Smooth muscle cell (in vitro differentiated cells): ENCODE results near the gene EFHD2. TPM values are rescaled to one million over a fixed set of nuclear protein-coding genes. Genes with fewer than 3 reads are reported as not detected.
"Not testable (repeated sequence)": the region's sequence is repeated elsewhere in the genome, so short reads cannot be mapped to it uniquely, and the experiment has no call there.

Experiments
- DNase-seq: peaks from one replicate; lab custom pipeline; 2025; ENCODE audit not compliant: unreplicated experiment; lab: John Stamatoyannopoulos, UW
- H2AFZ ChIP-seq: fragments of 200-600 bp; sonication (generic); 2 replicates; pipeline ENCODE4 v1.6.0; 2016; ENCODE audit warnings: antibody characterized with exemption, low read depth, mild to moderate bottlenecking
- H3F3A ChIP-seq: fragments of 200-600 bp; sonication (generic); 2 replicates; pipeline ENCODE4 v1.6.0; 2017; ENCODE audit warnings: antibody characterized with exemption, low read depth
- H3K27ac ChIP-seq: fragments of 200-600 bp; sonication (generic); 2 replicates; pipeline ENCODE4 v1.5.1; 2016; ENCODE audit warnings: low read depth, mild to moderate bottlenecking
- H3K27me3 ChIP-seq: fragments of 200-600 bp; sonication (generic); 2 replicates; pipeline ENCODE4 v1.6.1; 2016; ENCODE audit warnings: low read depth, mild to moderate bottlenecking
- H3K36me3 ChIP-seq: fragments of 200-600 bp; sonication (generic); 2 replicates; pipeline ENCODE4 v1.5.1; 2016; ENCODE audit warnings: low read depth
- H3K4me1 ChIP-seq: fragments of 200-600 bp; sonication (generic); 2 replicates; pipeline ENCODE4 v1.5.1; 2016; ENCODE audit warnings: low read depth
- H3K4me2 ChIP-seq: fragments of 200-600 bp; sonication (generic); 2 replicates; pipeline ENCODE4 v1.6.0; 2016; ENCODE audit warnings: mild to moderate bottlenecking
- H3K4me3 ChIP-seq: fragments of 200-600 bp; sonication (generic); 2 replicates; pipeline ENCODE4 v1.5.1; 2016; ENCODE audit warnings: mild to moderate bottlenecking
- H3K79me2 ChIP-seq: fragments of 200-600 bp; sonication (generic); 2 replicates; pipeline ENCODE4 v1.6.0; 2016; ENCODE audit warnings: low read depth, mild to moderate bottlenecking
- H3K9ac ChIP-seq: fragments of 200-600 bp; sonication (generic); 2 replicates; pipeline ENCODE4 v1.6.0; 2016; ENCODE audit warnings: low read depth
- H3K9me3 ChIP-seq: fragments of 200-600 bp; sonication (generic); replicated peaks from 2 replicates; pipeline ENCODE4 v1.5.1; 2016; ENCODE audit warnings: low read depth
- H4K20me1 ChIP-seq: fragments of 200-600 bp; sonication (generic); 2 replicates; pipeline ENCODE4 v1.6.0; 2016; ENCODE audit warnings: low read depth
- CTCF ChIP-seq: fragments of 200-600 bp; sonication (generic); IDR thresholded peaks from 2 replicates; pipeline ENCODE4 v1.5.1; 2017; ENCODE audit warnings: borderline replicate concordance, mild to moderate bottlenecking, antibody characterized with exemption; ENCODE audit not compliant: insufficient read depth, poor library complexity, severe bottlenecking
- WGBS: methylation state at CpG from one replicate; pipeline ENCODE4 v1.1.7; 2016; ENCODE audit warnings: low lambda C conversion rate; 5-methylcytosine and 5-hydroxymethylcytosine counted together
- polyA plus RNA-seq: library from polyadenylated mRNA; unstranded; fragments of >200 nt; fragmentation: Nextera tagmentation; extraction: Ambion mirVana; gene quantifications from 2 replicates; pipeline ENCODE4 v1.2.1, GENCODE V29; 2016
- total RNA-seq: library from RNA; depleted of rRNA; stranded (reverse); fragments of >200 nt; gene quantifications from 2 replicates; pipeline ENCODE4 v1.2.3, GENCODE V29; 2014

EFHD2 gene
- total and polyA plus RNA-seq, 2 experiments from 2014 or later = 7.0 to 22.9 TPM

GRCh38 chr1:15465674-15466073 is 56.0 kb downstream of the EFHD2 start:
- Histone ChIP-seq H3K9ac (no peak overlapping the region), H2AFZ (no peak overlapping the region), H3K79me2 (no peaks in the 10 kb centered on the region), H3K4me1 (no peaks in the 10 kb centered on the region), H4K20me1 (no peaks in the 10 kb centered on the region), H3K9me3 (no peaks in the 10 kb centered on the region), H3F3A (no peaks in the 10 kb centered on the region), H3K4me3 (no peak overlapping the region), H3K4me2 (no peak overlapping the region), H3K36me3 (no peaks in the 10 kb centered on the region), H3K27ac (no peak overlapping the region), H3K27me3 (no peaks in the 10 kb centered on the region)
- 89% methylated on average over 7 of the region's 7 CpGs for WGBS
- no peak for TF ChIP-seq CTCF
- DNase-seq = no peak

- not testable (repeated sequence) for H3K4me1 ChIP-seq, H3K36me3 ChIP-seq, H3K4me3 ChIP-seq, H3K27me3 ChIP-seq, H3K79me2 ChIP-seq, DNase-seq, H2AFZ ChIP-seq, H3K9me3 ChIP-seq, H3F3A ChIP-seq, H4K20me1 ChIP-seq, H3K4me2 ChIP-seq, H3K9ac ChIP-seq, H3K27ac ChIP-seq
- WGBS = 94% methylated on average over 22 of the region's 22 CpGs
Observed at GRCh38 chr1:15466955-15467625, 57.4 kb downstream of the EFHD2 start.

- Histone ChIP-seq H2AFZ (no peak overlapping the region), H3K79me2 (no peaks in the 10 kb centered on the region), H4K20me1 (no peaks in the 10 kb centered on the region), H3K27me3 (no peaks in the 10 kb centered on the region), H3F3A (no peaks in the 10 kb centered on the region), H3K9ac (no peak overlapping the region), H3K9me3 (no peaks in the 10 kb centered on the region), H3K4me1 (no peaks in the 10 kb centered on the region), H3K4me3 (no peak overlapping the region), H3K36me3 (no peaks in the 10 kb centered on the region), H3K4me2 (no peak overlapping the region), H3K27ac (no peak overlapping the region)
- TF ChIP-seq CTCF = no peak
- DNase-seq = no peak
Observed at GRCh38 chr1:15468145-15468544, 58.5 kb downstream of the EFHD2 start.

- Histone ChIP-seq H3K4me3 (no peak overlapping the region), H3K36me3 (no peaks in the 10 kb centered on the region), H3F3A (no peaks in the 10 kb centered on the region), H3K4me2 (no peak overlapping the region), H3K9ac (no peak overlapping the region), H3K79me2 (no peaks in the 10 kb centered on the region), H3K27me3 (no peaks in the 10 kb centered on the region), H4K20me1 (no peaks in the 10 kb centered on the region), H3K9me3 (no peaks in the 10 kb centered on the region), H3K27ac (no peak overlapping the region), H2AFZ (no peak overlapping the region), H3K4me1 (no peaks in the 10 kb centered on the region)
- no peak for DNase-seq
- no peak for TF ChIP-seq CTCF
- WGBS = 70% methylated on average over 3 of the region's 3 CpGs
Observed at GRCh38 chr1:15469361-15469760, 59.7 kb downstream of the EFHD2 start.

GRCh38 chr1:15469821-15470448 is 60.2 kb downstream of the EFHD2 start:
- H3K27me3 ChIP-seq, H3K4me1 ChIP-seq, H4K20me1 ChIP-seq, H3K79me2 ChIP-seq, H3K9ac ChIP-seq, H2AFZ ChIP-seq, H3K36me3 ChIP-seq, H3K9me3 ChIP-seq, H3K4me3 ChIP-seq, H3K4me2 ChIP-seq, DNase-seq, H3F3A ChIP-seq, H3K27ac ChIP-seq: not testable (repeated sequence)
- 98% methylated on average over 9 of the region's 9 CpGs for WGBS

- not testable (repeated sequence) for H3K9ac ChIP-seq, H3K36me3 ChIP-seq, H2AFZ ChIP-seq, H3K9me3 ChIP-seq, H3K4me3 ChIP-seq, H3F3A ChIP-seq, H3K4me2 ChIP-seq, H3K79me2 ChIP-seq, DNase-seq, H4K20me1 ChIP-seq, H3K4me1 ChIP-seq, H3K27me3 ChIP-seq, H3K27ac ChIP-seq
- WGBS = 97% methylated on average over 5 of the region's 5 CpGs
Observed at GRCh38 chr1:15471067-15471466, 61.4 kb downstream of the EFHD2 start.
